ENCODE measurements around the gene HSPA2. TPM values are rescaled to one million over a fixed set of nuclear protein-coding genes. Genes with fewer than 3 reads are reported as not detected.

Gene HSPA2
- total RNA-seq, 1 experiment from 2014 or later = 8.7 TPM

DNA sequence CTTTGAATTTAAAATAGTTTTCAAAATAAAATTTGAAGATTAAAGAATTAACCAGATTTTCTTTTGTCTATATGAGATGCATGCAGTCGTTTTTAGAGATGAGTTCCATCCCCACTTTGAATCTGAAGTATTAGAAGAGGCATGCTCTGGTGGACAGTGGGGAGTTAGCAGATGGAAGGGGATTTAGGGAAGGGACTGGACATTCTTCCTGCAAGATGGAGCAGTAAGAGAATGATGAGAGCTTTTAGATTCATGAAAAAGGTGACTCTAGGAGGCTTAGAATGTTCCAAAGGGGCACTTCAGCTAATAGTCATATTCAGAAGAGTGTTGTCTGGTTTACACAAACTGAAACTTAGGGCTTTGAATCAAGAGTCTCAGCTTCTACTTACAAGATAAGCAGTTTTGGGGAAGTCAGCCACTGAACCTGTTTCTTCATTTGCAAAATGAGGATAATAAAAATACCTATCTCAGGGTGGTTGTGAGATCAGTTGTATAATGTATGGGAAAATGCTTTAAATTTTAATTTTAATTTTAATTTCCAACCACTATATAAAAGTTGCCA is 32.2 kb upstream of the HSPA2 start:
- peaks cover 20% of the 10 kb centered on the region for H3K4me1 ChIP-seq
- H3K4me1 Mint-ChIP-seq (ENCODE audit: low read depth, unreplicated experiment) = peaks cover 28% of the 10 kb centered on the region
- no TSS peak for BruUV-seq (replicated peaks)
- H3K4me3 Mint-ChIP-seq (ENCODE audit: unreplicated experiment) = no peak overlapping the region
- no peak overlapping the region for H3K4me3 ChIP-seq (ENCODE audit: low read depth, low read length)
- CTCF ChIA-PET = no interaction called here
- no peaks in the 10 kb centered on the region for H3K9me3 Mint-ChIP-seq (ENCODE audit: unreplicated experiment)
- intact Hi-C loops (cut with micrococcal nuclease; ENCODE audit: unreplicated experiment) = loop anchor here (10.0 kb wide), 2 partner anchors 247 to 387 kb away; no protein-coding TSS in a partner anchor
- H3K27me3 ChIP-seq (replicated peaks; ENCODE audit: control insufficient read depth, insufficient read depth, low read length) = no peaks in the 10 kb centered on the region
- H3K36me3 Mint-ChIP-seq (ENCODE audit: insufficient read depth, unreplicated experiment) = peaks cover 33% of the 10 kb centered on the region
- H3K27ac Mint-ChIP-seq (ENCODE audit: unreplicated experiment) = no peak overlapping the region
- no peak for DNase-seq
- H3K36me3 ChIP-seq (ENCODE audit: control insufficient read depth, insufficient read depth, low read length) = no peaks in the 10 kb centered on the region
- POLR2A ChIA-PET = interaction anchor here (0.6 to 1.0 kb wide), 2 partner anchors 12 to 371 kb away, joined by 3 read pairs; no protein-coding TSS in a partner anchor
- TF ChIP-seq, protein P1, sequence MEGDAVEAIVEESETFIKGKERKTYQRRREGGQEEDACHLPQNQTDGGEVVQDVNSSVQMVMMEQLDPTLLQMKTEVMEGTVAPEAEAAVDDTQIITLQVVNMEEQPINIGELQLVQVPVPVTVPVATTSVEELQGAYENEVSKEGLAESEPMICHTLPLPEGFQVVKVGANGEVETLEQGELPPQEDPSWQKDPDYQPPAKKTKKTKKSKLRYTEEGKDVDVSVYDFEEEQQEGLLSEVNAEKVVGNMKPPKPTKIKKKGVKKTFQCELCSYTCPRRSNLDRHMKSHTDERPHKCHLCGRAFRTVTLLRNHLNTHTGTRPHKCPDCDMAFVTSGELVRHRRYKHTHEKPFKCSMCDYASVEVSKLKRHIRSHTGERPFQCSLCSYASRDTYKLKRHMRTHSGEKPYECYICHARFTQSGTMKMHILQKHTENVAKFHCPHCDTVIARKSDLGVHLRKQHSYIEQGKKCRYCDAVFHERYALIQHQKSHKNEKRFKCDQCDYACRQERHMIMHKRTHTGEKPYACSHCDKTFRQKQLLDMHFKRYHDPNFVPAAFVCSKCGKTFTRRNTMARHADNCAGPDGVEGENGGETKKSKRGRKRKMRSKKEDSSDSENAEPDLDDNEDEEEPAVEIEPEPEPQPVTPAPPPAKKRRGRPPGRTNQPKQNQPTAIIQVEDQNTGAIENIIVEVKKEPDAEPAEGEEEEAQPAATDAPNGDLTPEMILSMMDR (IDR thresholded peaks at IDR 0.05; ENCODE audit: insufficient read depth in 1 of 2, low read depth in 1 of 2, low read length in 1 of 2, severe bottlenecking in 1 of 2, unreplicated experiment in 1 of 2) = no peak
- no peaks in the 10 kb centered on the region for H3K9me3 ChIP-seq
- H3K27me3 Mint-ChIP-seq (ENCODE audit: insufficient read depth, unreplicated experiment) = no peaks in the 10 kb centered on the region

DNA sequence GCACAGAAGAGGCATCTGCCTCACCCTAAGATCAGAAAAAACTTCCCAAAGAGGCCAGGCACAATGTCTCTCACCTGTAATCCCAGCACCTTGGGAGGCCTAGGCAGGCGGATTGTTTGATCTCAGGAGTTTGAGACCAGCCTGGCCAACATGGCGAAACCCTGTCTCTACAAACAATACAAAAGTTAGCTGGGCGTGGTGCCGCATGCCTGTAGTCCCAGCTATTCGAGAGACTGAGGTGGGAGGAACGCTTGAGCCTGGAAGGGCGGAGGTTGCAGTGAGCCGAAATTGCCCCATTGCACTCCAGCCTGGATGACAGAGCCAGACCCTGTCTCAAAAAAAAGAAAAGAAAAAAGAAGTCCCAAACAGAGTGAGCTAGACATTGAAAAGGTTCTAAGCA is 31.5 kb upstream of the HSPA2 start:
- CTCF ChIA-PET = no interaction called here
- Histone ChIP-seq H3K4me1 (peaks cover 20% of the 10 kb centered on the region), H3K9me3 (no peaks in the 10 kb centered on the region), H3K4me3 (ENCODE audit: low read depth, low read length) (no peak overlapping the region), H3K36me3 (ENCODE audit: control insufficient read depth, insufficient read depth, low read length) (no peaks in the 10 kb centered on the region), H3K27me3 (replicated peaks; ENCODE audit: control insufficient read depth, insufficient read depth, low read length) (no peaks in the 10 kb centered on the region)
- intact Hi-C loops (cut with micrococcal nuclease; ENCODE audit: unreplicated experiment) = loop anchor here (10.0 kb wide), 2 partner anchors 246 to 386 kb away; no protein-coding TSS in a partner anchor
- Mint-ChIP-seq H3K36me3 (ENCODE audit: insufficient read depth, unreplicated experiment) (peaks cover 25% of the 10 kb centered on the region), H3K27ac (ENCODE audit: unreplicated experiment) (peak overlapping the region; percentile 74), H3K4me3 (ENCODE audit: unreplicated experiment) (no peak overlapping the region), H3K9me3 (ENCODE audit: unreplicated experiment) (no peaks in the 10 kb centered on the region), H3K27me3 (ENCODE audit: insufficient read depth, unreplicated experiment) (no peaks in the 10 kb centered on the region), H3K4me1 (ENCODE audit: low read depth, unreplicated experiment) (peaks cover 28% of the 10 kb centered on the region)
- POLR2A ChIA-PET = interaction anchor here (1.0 kb wide), 1 partner anchor 13 kb away, joined by 3 read pairs; no protein-coding TSS in a partner anchor
- BruUV-seq (replicated peaks) = no TSS peak
- peak; percentile 44 to 53 for DNase-seq
- TF ChIP-seq, protein P1 (IDR thresholded peaks at IDR 0.05; ENCODE audit: insufficient read depth in 1 of 2, low read depth in 1 of 2, low read length in 1 of 2, severe bottlenecking in 1 of 2, unreplicated experiment in 1 of 2) = no peak

DNA sequence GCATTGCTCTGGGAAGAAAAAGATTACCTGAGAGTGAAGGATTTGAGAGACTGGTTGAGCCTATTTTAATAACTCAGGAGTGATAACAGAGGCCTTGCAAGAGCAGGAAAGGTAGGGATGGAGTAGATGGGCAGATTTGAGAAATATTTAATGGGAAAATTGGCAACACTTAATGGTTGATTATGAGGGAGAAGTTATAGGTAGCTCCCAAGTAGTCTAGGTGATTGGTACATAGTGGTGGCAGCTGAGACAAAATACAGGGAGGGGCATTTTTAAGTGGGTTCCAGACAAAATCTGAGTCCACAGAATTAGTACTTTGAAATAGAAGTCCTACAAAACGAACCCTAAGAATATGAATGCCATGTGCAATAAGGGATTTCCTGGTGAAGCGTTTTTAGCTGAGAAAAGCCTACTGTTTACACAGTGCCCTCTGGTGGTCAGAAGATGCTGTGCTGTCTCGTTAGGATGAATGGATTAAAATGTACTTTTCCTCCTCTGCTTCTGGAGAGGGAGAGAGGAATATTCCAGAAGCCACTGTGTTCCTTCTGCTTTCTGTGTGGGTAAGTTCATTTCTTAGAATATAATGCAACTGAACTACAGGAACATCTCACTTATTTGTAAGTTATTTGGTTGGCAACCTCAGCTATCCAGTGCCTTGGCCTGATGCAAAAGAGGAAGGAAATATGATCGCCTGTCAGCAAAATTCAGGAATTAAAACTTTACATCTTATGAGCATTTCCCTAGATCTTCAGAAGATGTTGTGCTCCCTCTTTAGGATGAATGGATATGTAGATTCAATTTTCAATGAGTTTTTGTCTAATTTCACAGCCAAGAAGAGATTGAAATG is 29.5 kb upstream of the HSPA2 start:
- Mint-ChIP-seq H3K27ac (ENCODE audit: unreplicated experiment) (peak overlapping the region; percentile 6), H3K9me3 (ENCODE audit: unreplicated experiment) (no peaks in the 10 kb centered on the region), H3K4me3 (ENCODE audit: unreplicated experiment) (peak overlapping the region; percentile 0), H3K27me3 (ENCODE audit: insufficient read depth, unreplicated experiment) (no peaks in the 10 kb centered on the region), H3K4me1 (ENCODE audit: low read depth, unreplicated experiment) (peaks cover 28% of the 10 kb centered on the region), H3K36me3 (ENCODE audit: insufficient read depth, unreplicated experiment) (peaks cover 6% of the 10 kb centered on the region)
- ChIA-PET CTCF (interaction anchor here (0.5 to 1.2 kb wide), 8 partner anchors 25 to 167 kb away, joined by 3 to 6 read pairs (median 4); no protein-coding TSS in a partner anchor), POLR2A (no interaction called here)
- intact Hi-C loops (cut with micrococcal nuclease; ENCODE audit: unreplicated experiment) = loop anchor here (1.0 to 2.0 kb wide), 3 partner anchors 30 to 167 kb away; partner anchors contain the start of gene HSPA2
- no TSS peak for BruUV-seq (replicated peaks)
- Histone ChIP-seq H3K9me3 (no peaks in the 10 kb centered on the region), H3K27me3 (replicated peaks; ENCODE audit: control insufficient read depth, insufficient read depth, low read length) (no peaks in the 10 kb centered on the region), H3K4me3 (ENCODE audit: low read depth, low read length) (no peak overlapping the region), H3K36me3 (ENCODE audit: control insufficient read depth, insufficient read depth, low read length) (no peaks in the 10 kb centered on the region), H3K4me1 (peaks cover 20% of the 10 kb centered on the region)
- TF ChIP-seq, protein P1 (IDR thresholded peaks at IDR 0.05; ENCODE audit: insufficient read depth in 1 of 2, low read depth in 1 of 2, low read length in 1 of 2, severe bottlenecking in 1 of 2, unreplicated experiment in 1 of 2) = peak; percentile 83 to 86
- peak; percentile 53 to 71 for DNase-seq
